GM21737 (cell line): ENCODE measurements around the gene ILDR2.

Source experiments
- ATAC-seq: cut with Tn5 transposase; IDR thresholded peaks from one replicate; pipeline ENCODE4 v1.9.1; 2021; ENCODE audit warnings: mild to moderate bottlenecking, moderate library complexity; ENCODE audit not compliant: unreplicated experiment

ILDR2 gene

GRCh38 chr1:166975361-166976129 lies at the start of gene ILDR2:
ILDR2 (minus strand) TSS chr1:166975540; CDS start chr1:166975268, 272 bp downstream.
- peak; percentile 68 for ATAC-seq

DNA sequence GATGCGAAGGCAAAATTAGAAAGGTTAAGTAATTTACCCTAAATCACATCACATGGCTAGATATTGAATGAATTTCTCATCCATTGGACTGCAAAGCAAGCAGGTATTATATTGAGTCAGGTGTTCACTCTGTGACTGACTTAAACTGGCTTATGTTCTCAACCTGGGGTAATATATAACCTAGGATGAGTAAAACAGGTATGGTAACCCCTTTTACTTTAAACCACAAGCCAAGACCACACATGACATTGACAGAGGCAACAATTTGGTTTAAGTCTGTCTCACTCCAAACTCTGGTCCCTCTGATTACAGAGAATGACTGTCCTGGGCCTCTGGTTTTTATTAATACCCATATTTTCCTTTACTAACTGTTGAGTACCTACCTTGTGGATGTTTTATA lies 47.0 kb upstream of the ILDR2 start:
- ATAC-seq, result peak; percentile 82

DNA sequence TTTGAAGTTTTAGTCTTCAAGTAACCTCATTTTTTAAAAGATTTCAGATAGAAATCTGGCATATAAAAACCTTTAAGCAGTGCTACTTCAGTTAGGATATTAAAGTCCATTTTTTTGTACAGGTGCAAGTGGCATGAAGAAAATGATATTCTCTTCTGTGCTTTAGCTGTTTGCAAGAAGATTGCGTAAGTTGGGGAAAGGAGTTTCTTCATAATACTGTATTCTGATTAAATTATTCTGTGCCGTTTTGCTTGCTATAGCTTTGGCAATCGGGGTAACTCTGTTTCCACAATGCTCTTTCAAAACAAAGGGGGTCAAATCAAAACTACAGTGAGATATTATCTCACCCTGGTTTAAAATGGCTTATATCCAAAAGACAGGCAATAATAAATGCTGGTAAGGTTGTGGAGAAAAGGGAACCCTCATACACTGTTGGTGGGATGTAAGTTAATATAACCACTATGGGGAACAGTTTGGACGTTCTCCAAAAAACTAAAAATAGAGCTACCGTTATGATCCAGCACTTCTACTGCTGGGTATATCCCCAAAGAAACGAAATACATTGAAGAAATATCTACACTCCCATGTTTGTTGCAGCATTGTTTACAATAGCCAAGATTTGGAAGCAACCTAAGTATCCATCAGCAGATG lies 40.9 kb upstream of the ILDR2 start:
- ATAC-seq, result no peak

DNA sequence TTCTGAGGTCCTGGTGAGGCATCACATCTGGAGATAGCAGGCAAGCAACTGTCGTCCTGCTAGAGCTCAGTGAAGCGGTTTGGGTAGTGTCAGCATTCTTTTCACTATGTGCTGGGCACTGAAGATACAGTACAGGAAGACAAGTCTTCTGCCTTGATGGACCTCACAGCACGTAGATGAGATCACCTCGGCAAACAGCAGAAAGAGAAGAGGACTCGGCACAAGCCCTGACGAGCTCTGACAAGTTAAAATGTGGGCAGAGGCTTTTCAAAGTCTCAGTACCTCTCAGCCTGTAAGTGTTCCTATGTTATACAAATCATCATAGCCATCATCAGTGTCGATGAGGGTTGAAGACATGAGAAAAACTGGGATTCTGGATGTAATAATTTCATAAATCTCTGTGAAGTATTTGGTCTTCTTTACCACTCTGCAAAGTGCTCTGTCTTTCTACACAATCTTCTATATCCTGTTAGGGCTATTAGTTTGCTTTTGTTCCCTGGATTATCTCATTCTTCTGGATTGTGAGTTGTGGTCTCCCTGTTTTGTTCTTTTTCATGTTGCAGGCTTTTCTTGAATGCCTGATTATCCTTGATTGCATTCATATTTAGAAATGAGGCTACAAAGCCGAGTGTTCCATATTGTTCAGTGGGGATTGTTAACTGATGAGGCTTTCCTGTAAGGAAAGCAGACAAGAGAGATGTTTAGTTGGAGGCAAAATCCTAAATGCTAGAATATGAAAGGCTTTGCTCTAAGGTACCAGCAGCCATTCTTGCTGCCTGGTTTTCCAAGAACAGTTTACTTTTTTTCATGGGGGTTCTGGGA lies 38.0 kb upstream of the ILDR2 start:
- no peak for ATAC-seq

DNA sequence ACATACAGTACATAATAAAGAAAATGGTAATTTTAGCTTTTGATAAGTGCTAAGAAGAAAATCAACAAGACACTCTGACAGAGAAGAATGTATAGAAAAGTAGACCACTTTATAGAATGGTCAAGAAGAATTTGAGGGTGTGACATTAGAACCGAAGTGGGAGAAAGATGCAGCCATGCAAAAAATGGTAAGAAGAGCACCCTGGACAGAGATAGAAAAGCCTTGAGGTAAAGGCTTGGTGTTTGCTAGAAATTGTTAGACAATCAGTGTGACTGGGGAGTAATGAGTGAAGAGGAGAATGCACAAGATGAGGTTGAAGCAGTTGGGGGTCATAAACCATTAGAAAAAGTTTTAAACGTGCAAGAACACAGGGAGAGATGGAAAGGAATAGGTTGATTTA lies 37.2 kb upstream of the ILDR2 start:
- no peak for ATAC-seq

DNA sequence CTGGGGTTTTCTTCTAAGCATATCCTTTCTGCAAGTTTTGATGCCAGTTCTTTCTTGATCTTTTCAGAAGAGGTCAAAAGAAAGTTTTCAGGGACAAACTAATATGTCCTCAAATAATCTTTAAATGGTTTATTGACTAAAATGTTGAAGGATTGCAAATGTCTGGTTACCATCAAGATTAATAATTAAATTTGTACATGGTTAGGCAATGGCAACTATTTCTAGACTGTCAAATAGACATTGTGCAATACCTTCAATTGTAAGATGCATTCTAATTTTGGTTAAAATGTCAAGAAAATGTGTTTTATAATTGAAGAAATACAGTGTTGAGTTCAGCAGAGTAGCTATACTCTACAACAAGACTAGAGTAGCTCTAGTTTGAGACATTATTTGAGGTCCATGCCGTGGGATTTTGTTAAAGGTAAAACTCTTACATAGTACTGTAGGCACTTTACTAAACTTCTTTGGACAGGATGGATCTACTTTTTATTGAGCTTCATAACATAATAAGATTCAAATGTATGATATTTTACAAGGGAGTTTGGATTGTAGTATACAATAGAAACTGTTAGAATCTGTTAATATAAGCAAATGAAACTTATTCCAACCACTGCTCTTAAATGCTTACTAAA lies 36.3 kb upstream of the ILDR2 start:
- no peak for ATAC-seq

DNA sequence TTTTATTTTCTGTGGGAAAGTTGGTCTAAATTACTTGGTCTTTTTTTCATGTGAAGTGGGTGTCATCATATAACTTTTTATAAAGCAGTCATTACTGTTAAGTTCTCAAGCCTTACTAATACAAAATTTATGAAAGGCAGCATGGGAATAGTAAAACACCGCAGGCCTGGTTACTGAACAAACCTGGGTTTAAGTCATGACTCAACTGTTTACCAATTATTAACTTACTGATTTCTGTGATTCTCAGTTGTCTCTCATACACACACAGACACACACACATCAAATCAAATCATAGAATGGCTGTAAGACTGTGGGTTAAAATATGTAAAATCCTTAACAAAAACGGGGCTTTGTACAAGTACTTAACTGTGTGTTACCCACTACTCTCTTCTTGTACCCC lies 28.4 kb upstream of the ILDR2 start:
- no peak for ATAC-seq

DNA sequence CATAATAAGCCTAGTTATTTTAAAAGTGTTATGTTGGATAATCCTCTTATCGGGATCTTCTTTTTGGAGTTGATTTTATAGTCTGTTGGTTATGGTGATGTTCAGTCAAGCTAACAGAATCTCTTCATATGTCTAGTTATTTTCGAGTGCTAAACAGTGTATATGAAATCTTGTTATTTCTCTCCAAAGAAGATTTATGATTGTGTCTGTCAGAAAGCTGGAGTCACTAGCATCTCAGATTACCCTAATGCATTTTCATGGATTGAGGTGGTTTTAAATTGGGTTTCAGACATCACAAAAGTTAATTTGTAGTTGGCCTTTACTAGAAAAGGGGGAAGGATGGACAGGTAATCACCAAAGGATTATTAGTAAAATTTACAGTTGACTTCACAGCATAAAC lies 27.0 kb upstream of the ILDR2 start:
- ATAC-seq, result no peak

GRCh38 chr1:167000546-167000945 lies 25.2 kb upstream of the ILDR2 start:
- ATAC-seq, result no peak

DNA sequence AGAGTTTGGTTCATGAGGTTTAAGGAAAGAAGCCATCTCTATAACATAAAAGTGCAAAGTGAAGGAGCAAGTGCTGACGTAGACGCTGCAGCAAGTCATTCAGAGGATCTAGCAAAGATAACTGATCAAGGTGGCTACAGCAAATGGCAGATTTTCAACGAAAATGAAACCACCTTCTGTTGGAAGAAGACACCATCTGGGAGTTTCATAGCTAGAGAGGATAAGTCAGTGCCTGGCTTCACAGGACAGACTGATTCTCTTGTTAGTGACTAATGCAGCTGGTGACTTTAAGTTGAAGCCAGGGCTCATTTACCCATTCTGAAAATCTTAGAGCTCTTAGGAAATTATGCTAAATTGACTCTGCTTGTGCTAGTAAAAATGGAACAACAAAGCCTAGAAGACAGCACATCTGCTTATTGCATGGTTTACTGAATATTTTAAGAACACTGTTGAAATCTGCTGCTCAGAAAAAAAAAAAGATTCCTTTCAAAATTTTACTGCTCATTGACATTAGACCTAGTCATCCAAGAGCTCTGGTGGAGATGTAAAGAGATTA lies 24.2 kb upstream of the ILDR2 start:
- no peak for ATAC-seq

GRCh38 chr1:166999075-166999474 lies 23.7 kb upstream of the ILDR2 start:
- no peak for ATAC-seq

DNA sequence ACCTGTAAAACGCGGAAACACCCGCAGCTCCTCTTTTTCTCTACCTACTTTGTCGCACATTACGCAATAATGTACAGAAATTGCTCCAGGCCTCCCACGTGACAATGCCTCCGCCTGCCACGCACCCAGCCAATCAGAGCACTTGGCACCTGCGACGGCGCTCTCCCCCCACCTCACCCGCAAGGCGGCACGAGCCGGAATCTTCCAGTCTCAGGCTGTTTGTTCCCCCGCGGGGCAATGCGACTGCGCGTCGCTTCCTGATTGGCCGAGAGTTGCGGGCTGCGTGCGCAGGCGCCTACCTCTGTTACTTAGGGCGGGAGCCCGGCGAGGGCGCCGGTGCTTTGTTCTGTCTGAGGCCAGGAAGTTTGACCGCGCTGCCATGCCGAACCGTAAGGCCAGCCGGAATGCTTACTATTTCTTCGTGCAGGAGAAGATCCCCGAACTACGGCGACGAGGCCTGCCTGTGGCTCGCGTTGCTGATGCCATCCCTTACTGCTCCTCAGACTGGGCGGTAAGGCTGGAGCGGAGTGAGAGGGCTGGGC lies 13.7 kb upstream of the ILDR2 start, which contains the start of gene MAEL:
Gene MAEL (plus strand): TSS at position 307 of the 542 bp plus-strand sequence. CDS start 73 bp downstream, at position 380.
- no peak for ATAC-seq

- ATAC-seq, result no peak
These were observed 6.2 kb upstream of the ILDR2 start for GRCh38 chr1:166981589-166981988.

DNA sequence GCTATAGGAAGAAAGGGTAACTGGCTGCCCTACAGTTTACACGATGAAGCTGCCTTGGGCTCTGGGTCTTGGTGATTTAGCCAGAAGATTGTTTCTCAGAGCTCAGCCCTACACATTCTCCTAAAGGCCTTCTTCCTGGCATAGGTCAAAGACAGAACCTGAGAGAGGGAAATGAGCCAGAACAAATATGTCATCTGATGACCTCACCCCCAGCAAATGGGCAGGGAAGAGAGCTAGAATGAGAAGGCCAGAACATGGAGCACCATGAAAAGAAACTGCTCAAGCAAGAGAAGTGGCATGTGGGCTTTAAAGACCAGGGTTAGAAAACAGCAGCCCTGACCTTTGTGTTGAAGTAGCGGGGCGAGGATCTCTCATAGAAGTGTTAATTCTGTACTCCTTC lies 5.5 kb upstream of the ILDR2 start:
- ATAC-seq, result no peak

- ATAC-seq, result no peak
These were observed 5.0 kb upstream of the ILDR2 start for GRCh38 chr1:166980383-166980782.

GRCh38 chr1:166978821-166979220 lies 3.5 kb upstream of the ILDR2 start:
- ATAC-seq, result no peak

GRCh38 chr1:166977951-166978350 lies 2.6 kb upstream of the ILDR2 start:
- ATAC-seq, result no peak

GRCh38 chr1:166974647-166975345 lies 544 bp downstream of the ILDR2 start:
- no peak for ATAC-seq

DNA sequence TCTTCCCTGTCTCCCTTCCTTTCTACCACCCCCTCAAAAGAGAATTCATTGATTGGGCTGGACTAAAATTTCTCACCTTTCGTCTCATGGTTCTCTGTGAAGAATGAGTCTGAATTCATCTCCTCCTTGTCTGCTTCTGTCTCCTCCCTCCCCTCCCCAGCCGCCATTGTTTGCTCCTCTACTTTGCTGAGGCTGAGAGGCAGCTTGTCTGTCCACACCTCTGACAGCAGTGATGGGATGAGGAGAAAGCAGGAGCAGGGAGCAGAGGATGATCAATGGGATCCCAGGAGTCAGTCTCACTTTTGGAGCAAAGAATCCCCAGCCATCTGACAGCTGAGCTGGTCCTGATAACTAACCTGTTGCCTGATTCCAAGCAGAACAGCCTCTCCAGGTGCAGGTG lies 2.5 kb downstream of the ILDR2 start:
- ATAC-seq, result no peak

DNA sequence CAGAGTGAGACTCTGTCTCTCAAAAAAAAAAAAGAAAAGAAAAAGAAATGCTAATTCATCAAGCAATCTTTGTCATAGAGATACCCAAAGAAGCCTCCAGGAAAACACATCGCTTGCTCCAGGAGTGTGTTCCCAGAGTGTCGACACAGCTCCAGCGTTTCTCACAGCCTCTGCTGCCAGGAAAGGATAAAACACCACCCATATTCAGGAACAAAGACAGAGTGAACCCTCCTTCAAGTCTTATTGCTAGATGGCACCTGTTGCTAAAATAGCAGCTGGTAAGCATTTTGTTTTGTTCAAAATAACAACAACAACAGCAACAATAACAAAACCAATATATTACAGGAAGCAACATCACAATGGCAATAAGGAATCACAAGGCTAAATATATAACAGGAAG lies 3.1 kb downstream of the ILDR2 start:
- no peak for ATAC-seq
